Measurements from ENCODE around the gene TEP1. TPM values are rescaled to one million over a fixed set of nuclear protein-coding genes. Genes with fewer than 3 reads are reported as not detected.

The TEP1 gene
- total RNA-seq, 2 experiments from 2014 or later = 13.4 to 26.8 TPM

DNA sequence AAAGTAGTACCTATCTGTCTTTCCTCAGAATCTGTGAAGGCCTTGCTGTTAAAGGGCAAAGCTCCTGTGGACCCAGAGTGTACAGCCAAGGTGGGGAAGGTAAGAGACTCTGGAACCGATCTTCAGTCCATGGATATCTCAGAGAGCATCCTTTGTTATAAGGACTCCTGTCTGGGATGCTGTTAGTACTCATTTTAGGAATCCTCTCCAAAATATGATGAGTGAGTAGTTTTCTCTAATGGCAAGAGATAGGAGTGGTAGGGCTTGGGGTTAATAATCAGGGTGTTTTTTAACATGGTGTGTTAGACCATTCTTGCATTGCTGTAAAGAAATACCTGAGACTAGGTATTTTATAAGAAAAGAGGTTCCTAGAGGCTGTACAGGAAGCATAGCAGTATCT, 67.9 kb downstream of the TEP1 start:
- no peak for DNase-seq (ENCODE audit: low spot score)
- intact Hi-C loops (cut with micrococcal nuclease; ENCODE audit: unreplicated experiment) = no loop called here
- H3K9me2 ChIP-seq (ENCODE audit: insufficient read depth, low read length) = no peaks in the 10 kb centered on the region
- no peak overlapping the region for H3K27ac ChIP-seq (ENCODE audit: low read depth, low read length, poor library complexity, severe bottlenecking)
- no TSS peak for BruUV-seq (replicated peaks)
- ChIA-PET POLR2A (interaction anchor here (1.1 to 5.3 kb wide), 3 partner anchors 52 to 117 kb away, joined by 3 to 58 read pairs (median 4); partner anchors contain the start of gene PIP4P1), CTCF (ENCODE audit: unreplicated experiment) (no interaction called here)
- H4K20me1 ChIP-seq (ENCODE audit: insufficient read depth, low read length) = no peaks in the 10 kb centered on the region
- no peak for TF ChIP-seq EZH2phosphoT487 (IDR thresholded peaks at IDR 0.05; ENCODE audit: borderline replicate concordance, low read depth, low read length)
- TF ChIP-seq, protein P1, sequence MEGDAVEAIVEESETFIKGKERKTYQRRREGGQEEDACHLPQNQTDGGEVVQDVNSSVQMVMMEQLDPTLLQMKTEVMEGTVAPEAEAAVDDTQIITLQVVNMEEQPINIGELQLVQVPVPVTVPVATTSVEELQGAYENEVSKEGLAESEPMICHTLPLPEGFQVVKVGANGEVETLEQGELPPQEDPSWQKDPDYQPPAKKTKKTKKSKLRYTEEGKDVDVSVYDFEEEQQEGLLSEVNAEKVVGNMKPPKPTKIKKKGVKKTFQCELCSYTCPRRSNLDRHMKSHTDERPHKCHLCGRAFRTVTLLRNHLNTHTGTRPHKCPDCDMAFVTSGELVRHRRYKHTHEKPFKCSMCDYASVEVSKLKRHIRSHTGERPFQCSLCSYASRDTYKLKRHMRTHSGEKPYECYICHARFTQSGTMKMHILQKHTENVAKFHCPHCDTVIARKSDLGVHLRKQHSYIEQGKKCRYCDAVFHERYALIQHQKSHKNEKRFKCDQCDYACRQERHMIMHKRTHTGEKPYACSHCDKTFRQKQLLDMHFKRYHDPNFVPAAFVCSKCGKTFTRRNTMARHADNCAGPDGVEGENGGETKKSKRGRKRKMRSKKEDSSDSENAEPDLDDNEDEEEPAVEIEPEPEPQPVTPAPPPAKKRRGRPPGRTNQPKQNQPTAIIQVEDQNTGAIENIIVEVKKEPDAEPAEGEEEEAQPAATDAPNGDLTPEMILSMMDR (conservative IDR thresholded peaks at IDR 0.05; ENCODE audit: low read length) = no peak
- peaks cover 54% of the 10 kb centered on the region for H3K36me3 ChIP-seq (ENCODE audit: insufficient read depth, low read length)
- H3K4me1 ChIP-seq (ENCODE audit: insufficient read depth, low read length, poor library complexity, severe bottlenecking) = peaks cover 16% of the 10 kb centered on the region
- H3K9me3 ChIP-seq (ENCODE audit: low read length) = no peaks in the 10 kb centered on the region
- H3K4me3 ChIP-seq (ENCODE audit: low read depth, low read length, poor library complexity, severe bottlenecking) = no peak overlapping the region
- no peak overlapping the region for H3K4me2 ChIP-seq (ENCODE audit: low read length)
- H3K79me2 ChIP-seq (ENCODE audit: insufficient read depth, low read depth, low read length) = peaks cover 16% of the 10 kb centered on the region
- no peak overlapping the region for H2AFZ ChIP-seq (ENCODE audit: low read length)

DNA sequence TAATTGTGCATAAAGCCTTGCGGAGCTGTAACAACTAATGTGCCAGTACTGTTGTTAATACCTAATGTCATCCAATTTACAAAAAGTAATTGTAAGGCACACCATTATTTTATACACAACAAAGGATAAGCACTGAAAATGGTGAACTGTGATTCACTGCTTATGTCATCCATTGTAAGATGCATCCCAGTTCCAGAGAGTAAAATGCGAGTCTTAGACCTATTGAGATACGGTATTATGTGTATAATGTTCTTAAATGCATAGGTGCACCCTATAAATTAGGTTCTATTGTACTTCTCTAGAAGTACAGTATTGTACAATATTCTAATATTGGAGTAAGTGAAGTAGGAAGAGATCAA, 69.5 kb downstream of the TEP1 start:
- H3K4me2 ChIP-seq (ENCODE audit: low read length) = peak overlapping the region; percentile 74
- peaks cover 16% of the 10 kb centered on the region for H3K79me2 ChIP-seq (ENCODE audit: insufficient read depth, low read depth, low read length)
- CTCF ChIA-PET (ENCODE audit: unreplicated experiment) = interaction anchor here (0.6 to 1.7 kb wide), 4 partner anchors 11 to 266 kb away, joined by 3 to 11 read pairs (median 7); partner anchors contain the start of gene CCNB1IP1
- peak overlapping the region; percentile 81 for H3K4me3 ChIP-seq (ENCODE audit: low read depth, low read length, poor library complexity, severe bottlenecking)
- TF ChIP-seq, protein P1 (conservative IDR thresholded peaks at IDR 0.05; ENCODE audit: low read length) = no peak; the same call in none of the 2 replicates
- no peaks in the 10 kb centered on the region for H3K9me2 ChIP-seq (ENCODE audit: insufficient read depth, low read length)
- POLR2A ChIA-PET = interaction anchor here (0.8 to 5.3 kb wide), 14 partner anchors 11 to 126 kb away, joined by 3 to 76 read pairs (median 7); partner anchors contain the start of genes APEX1, CCNB1IP1, PIP4P1 and PNP
- H2AFZ ChIP-seq (ENCODE audit: low read length) = peak overlapping the region; percentile 87
- peak overlapping the region; percentile 91 for H3K27ac ChIP-seq (ENCODE audit: low read depth, low read length, poor library complexity, severe bottlenecking)
- BruUV-seq (replicated peaks) = TSS peak; percentile 87
- peaks cover 16% of the 10 kb centered on the region for H3K4me1 ChIP-seq (ENCODE audit: insufficient read depth, low read length, poor library complexity, severe bottlenecking)
- H4K20me1 ChIP-seq (ENCODE audit: insufficient read depth, low read length) = no peaks in the 10 kb centered on the region
- no peak for DNase-seq (ENCODE audit: low spot score)
- H3K36me3 ChIP-seq (ENCODE audit: insufficient read depth, low read length) = peaks cover 38% of the 10 kb centered on the region
- intact Hi-C loops (cut with micrococcal nuclease; ENCODE audit: unreplicated experiment) = loop anchor here (1.0 to 2.0 kb wide), 8 partner anchors 11 to 339 kb away; partner anchors contain the start of genes CCNB1IP1, OSGEP, PIP4P1 and PNP
- no peaks in the 10 kb centered on the region for H3K9me3 ChIP-seq (ENCODE audit: low read length)

All from OCI-LY7 (cell line).